Central memory CD8-positive, alpha-beta T cell (primary cell): ENCODE measurements around the gene FEV.

Experiments
- ATAC-seq: fragments of 150-1000 bp; cut with Tn5 transposase; replicated peaks from 2 replicates; pipeline ENCODE4 v1.10.0; 2022; ENCODE audit warnings: mild to moderate bottlenecking, moderate FRiP score, moderate number of reproducible peaks; ENCODE audit not compliant: poor library complexity, severe bottlenecking; ENCODE audit errors: extremely low read depth
- DNase-seq, 2 donors: peaks; one replicate each; pipeline ENCODE4 v3.0.0; 2021; ENCODE audit warnings: low spot score in 2 of 2
- H3K27ac Mint-ChIP-seq: one replicate; pipeline ENCODE4 v1.8.0; 2022; ENCODE audit warnings: low read depth, mild to moderate bottlenecking, moderate library complexity, mixed read lengths
- H3K27me3 Mint-ChIP-seq: one replicate; pipeline ENCODE4 v1.8.0; 2022; ENCODE audit warnings: mixed read lengths
- H3K36me3 Mint-ChIP-seq: one replicate; pipeline ENCODE4 v1.8.0; 2022; ENCODE audit warnings: mild to moderate bottlenecking, moderate library complexity, mixed read lengths; ENCODE audit not compliant: insufficient read depth
- H3K4me1 Mint-ChIP-seq: one replicate; pipeline ENCODE4 v1.8.0; 2022; ENCODE audit warnings: mixed read lengths
- H3K4me3 Mint-ChIP-seq: one replicate; pipeline ENCODE4 v1.8.0; 2022; ENCODE audit warnings: mild to moderate bottlenecking, moderate library complexity, mixed read lengths
- H3K9me3 Mint-ChIP-seq: one replicate; pipeline ENCODE4 v1.8.0; 2022; ENCODE audit warnings: mixed read lengths

Gene FEV

GRCh38 chr2:219003979-219004378 is 19.0 kb upstream of the FEV start:
- no peak for ATAC-seq
- H3K27me3 Mint-ChIP-seq = peaks cover 90% of the 10 kb centered on the region

DNA sequence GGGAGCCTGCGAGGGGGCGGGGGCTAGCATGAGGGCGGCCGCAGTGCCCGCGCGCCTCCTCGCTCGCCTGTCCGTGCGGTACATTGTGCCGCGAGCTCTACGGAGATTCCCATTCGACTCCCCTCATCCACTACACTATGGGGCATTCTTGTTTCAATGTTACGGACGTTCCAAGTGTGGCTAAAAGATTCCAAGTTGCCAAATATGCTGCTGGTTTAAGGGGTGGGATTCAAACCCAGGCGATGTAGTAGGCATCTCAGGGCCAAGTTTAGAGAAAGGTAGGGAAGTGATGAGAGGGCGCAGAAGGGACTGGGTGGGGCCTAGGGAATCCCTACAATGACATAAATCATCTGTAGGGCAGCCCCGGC is 18.3 kb upstream of the FEV start:
- no peak for ATAC-seq
- Mint-ChIP-seq H3K27ac (no peak overlapping the region), H3K4me1 (peaks cover 18% of the 10 kb centered on the region), H3K27me3 (peaks cover 92% of the 10 kb centered on the region), H3K4me3 (peak overlapping the region; percentile 59), H3K9me3 (no peaks in the 10 kb centered on the region), H3K36me3 (peaks cover 3% of the 10 kb centered on the region)
- no peak for DNase-seq

More at GRCh38 chr2:219003979-219004378, 19.0 kb upstream of the FEV start:
- Mint-ChIP-seq H3K4me1 (peaks cover 18% of the 10 kb centered on the region), H3K27ac (no peak overlapping the region), H3K4me3 (peak overlapping the region; percentile 2), H3K9me3 (no peaks in the 10 kb centered on the region), H3K36me3 (peaks cover 3% of the 10 kb centered on the region)
- no peak for DNase-seq

- DNase-seq (no peak), ATAC-seq (peak; percentile 30)
- Mint-ChIP-seq H3K36me3 (peaks cover 4% of the 10 kb centered on the region), H3K27ac (no peak overlapping the region), H3K9me3 (no peaks in the 10 kb centered on the region), H3K4me3 (peak overlapping the region; percentile 59), H3K27me3 (peaks cover 92% of the 10 kb centered on the region), H3K4me1 (peaks cover 18% of the 10 kb centered on the region)
These were observed 17.6 kb upstream of the FEV start for GRCh38 chr2:219002395-219003266.

GRCh38 chr2:219001577-219002394 is 16.8 kb upstream of the FEV start:
- Mint-ChIP-seq H3K9me3 (no peaks in the 10 kb centered on the region), H3K4me1 (peaks cover 18% of the 10 kb centered on the region), H3K4me3 (peak overlapping the region; percentile 59), H3K27me3 (peaks cover 92% of the 10 kb centered on the region), H3K36me3 (peaks cover 4% of the 10 kb centered on the region), H3K27ac (no peak overlapping the region)
- DNase-seq = no peak
- peak; percentile 17 for ATAC-seq

DNA sequence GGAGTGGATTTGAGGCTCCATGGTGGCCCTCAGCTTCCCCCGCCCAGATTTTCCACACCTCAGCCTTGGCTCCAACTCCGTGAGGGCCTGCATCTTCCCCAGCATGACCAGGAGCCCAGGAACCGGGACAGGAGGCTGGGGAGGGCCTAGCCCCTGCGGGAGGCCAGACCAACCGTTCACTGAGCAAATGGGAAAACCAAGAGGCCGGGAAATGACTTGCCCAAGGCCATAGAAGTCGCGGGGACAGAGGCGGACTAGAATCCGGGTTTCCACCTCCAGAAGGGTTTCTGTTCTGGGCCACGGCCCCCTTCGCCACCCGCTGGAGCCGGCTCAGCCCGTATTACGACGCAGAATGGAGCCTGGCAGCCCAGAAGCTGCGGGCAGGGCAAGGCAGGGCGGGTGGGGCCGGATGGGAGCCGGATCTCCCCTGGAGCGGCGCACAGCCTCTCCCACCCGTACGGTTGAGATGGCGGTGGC is 16.2 kb upstream of the FEV start:
- Mint-ChIP-seq H3K27ac (no peak overlapping the region), H3K9me3 (no peaks in the 10 kb centered on the region), H3K4me1 (peaks cover 18% of the 10 kb centered on the region), H3K36me3 (peaks cover 4% of the 10 kb centered on the region), H3K27me3 (peaks cover 92% of the 10 kb centered on the region), H3K4me3 (peak overlapping the region; percentile 21)
- no peak for DNase-seq
- ATAC-seq = no peak

DNA sequence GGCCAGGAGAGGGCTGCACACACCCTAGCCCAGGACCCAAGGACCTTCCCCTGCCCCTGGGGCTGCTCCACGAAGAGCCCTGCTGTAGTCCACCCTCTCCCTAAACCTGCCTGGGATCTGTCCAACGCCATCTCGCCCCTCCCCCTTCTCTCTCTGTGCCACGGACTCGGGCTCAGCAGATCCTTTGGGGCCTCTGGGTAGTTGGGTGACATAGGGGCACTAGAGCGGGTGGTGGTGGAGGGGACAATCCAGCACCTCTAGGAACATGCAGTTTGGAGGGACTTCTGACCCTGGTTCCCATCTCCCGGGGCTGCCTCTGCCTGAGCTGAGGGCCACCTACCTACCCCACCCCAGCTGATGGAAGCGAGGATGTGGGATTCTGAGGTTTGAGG is 15.6 kb upstream of the FEV start:
- no peak for ATAC-seq
- peaks cover 21% of the 10 kb centered on the region for H3K4me1 Mint-ChIP-seq
- no peak for DNase-seq
- H3K27me3 Mint-ChIP-seq = peaks cover 92% of the 10 kb centered on the region
- H3K9me3 Mint-ChIP-seq = no peaks in the 10 kb centered on the region
- H3K27ac Mint-ChIP-seq = no peak overlapping the region
- H3K4me3 Mint-ChIP-seq = peak overlapping the region; percentile 21
- H3K36me3 Mint-ChIP-seq = peaks cover 4% of the 10 kb centered on the region

GRCh38 chr2:218999881-219000568 is 15.0 kb upstream of the FEV start:
- no peak overlapping the region for H3K27ac Mint-ChIP-seq
- no peak overlapping the region for H3K4me3 Mint-ChIP-seq
- H3K36me3 Mint-ChIP-seq = peaks cover 4% of the 10 kb centered on the region
- peaks cover 92% of the 10 kb centered on the region for H3K27me3 Mint-ChIP-seq
- H3K4me1 Mint-ChIP-seq = peaks cover 23% of the 10 kb centered on the region
- DNase-seq = no peak
- H3K9me3 Mint-ChIP-seq = no peaks in the 10 kb centered on the region
- ATAC-seq = no peak

GRCh38 chr2:218999021-218999880 is 14.3 kb upstream of the FEV start:
- Mint-ChIP-seq H3K4me1 (peaks cover 18% of the 10 kb centered on the region), H3K27me3 (peaks cover 92% of the 10 kb centered on the region), H3K9me3 (no peaks in the 10 kb centered on the region), H3K27ac (no peak overlapping the region), H3K4me3 (no peak overlapping the region), H3K36me3 (peaks cover 4% of the 10 kb centered on the region)
- ATAC-seq (no peak), DNase-seq (no peak)

GRCh38 chr2:218998414-218999002 is 13.5 kb upstream of the FEV start:
- H3K27ac Mint-ChIP-seq = no peak overlapping the region

GRCh38 chr2:218997731-218998130 is 12.7 kb upstream of the FEV start:
- ATAC-seq (no peak), DNase-seq (no peak)
- no peaks in the 10 kb centered on the region for H3K9me3 Mint-ChIP-seq
- H3K4me3 Mint-ChIP-seq = no peak overlapping the region
- no peak overlapping the region for H3K27ac Mint-ChIP-seq
- peaks cover 11% of the 10 kb centered on the region for H3K4me1 Mint-ChIP-seq
- peaks cover 4% of the 10 kb centered on the region for H3K36me3 Mint-ChIP-seq
- peaks cover 83% of the 10 kb centered on the region for H3K27me3 Mint-ChIP-seq

More at GRCh38 chr2:218998414-218999002, 13.5 kb upstream of the FEV start:
- Mint-ChIP-seq H3K27me3 (peaks cover 90% of the 10 kb centered on the region), H3K9me3 (no peaks in the 10 kb centered on the region), H3K4me1 (peaks cover 18% of the 10 kb centered on the region), H3K4me3 (no peak overlapping the region), H3K36me3 (peaks cover 4% of the 10 kb centered on the region)
- ATAC-seq (no peak), DNase-seq (no peak)

DNA sequence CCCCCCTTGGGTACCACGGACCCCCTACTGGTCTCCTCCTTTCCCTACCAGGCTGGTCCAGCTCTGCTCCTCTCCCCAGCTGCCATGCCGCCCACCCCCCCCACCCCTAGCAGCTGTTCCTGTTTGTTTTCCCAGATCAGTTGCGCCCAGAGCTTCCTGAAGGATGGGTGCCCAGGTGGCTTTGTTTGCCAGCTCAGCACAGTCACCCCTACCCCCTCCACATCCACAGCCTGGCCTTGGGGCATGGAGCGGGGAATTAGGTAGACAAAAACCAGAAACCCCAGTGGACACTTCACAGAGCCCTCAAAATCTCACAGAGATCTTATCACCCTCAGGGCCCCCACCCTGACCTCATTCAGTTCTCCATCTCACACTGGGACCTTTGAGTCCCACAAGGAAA is 12.0 kb upstream of the FEV start:
- Mint-ChIP-seq H3K9me3 (no peaks in the 10 kb centered on the region), H3K36me3 (peaks cover 3% of the 10 kb centered on the region), H3K27me3 (peaks cover 83% of the 10 kb centered on the region), H3K27ac (no peak overlapping the region), H3K4me3 (no peak overlapping the region), H3K4me1 (peaks cover 7% of the 10 kb centered on the region)
- DNase-seq (no peak), ATAC-seq (no peak)
